ENCODE data around the gene CLDN20. TPM values are rescaled to one million over a fixed set of nuclear protein-coding genes. Genes with fewer than 3 reads are reported as not detected.

Gene CLDN20
- total RNA-seq, 2 experiments from 2014 or later: not detected

GRCh38 chr6:155317186-155317585, 53.4 kb downstream of the CLDN20 start:
- ChIA-PET CTCF (interaction anchor here (0.8 to 4.1 kb wide), 7 partner anchors 12 to 393 kb away, joined by 3 to 38 read pairs (median 9); no protein-coding TSS in a partner anchor), POLR2A (interaction anchor here (0.5 kb wide), 1 partner anchor 1598 kb away, joined by 3 read pairs; no protein-coding TSS in a partner anchor)
- DNase-seq (no peak), ATAC-seq (no peak)
- peaks cover 21% of the 10 kb centered on the region for H3K4me1 Mint-ChIP-seq (ENCODE audit: low read depth)
- H3K27me3 Mint-ChIP-seq: peaks cover 2% of the 10 kb centered on the region
- no peaks in the 10 kb centered on the region for H3K9me3 Mint-ChIP-seq
- no peak overlapping the region for H3K27ac Mint-ChIP-seq
- H3K36me3 Mint-ChIP-seq (ENCODE audit: low read depth): peaks cover 8% of the 10 kb centered on the region
- TF ChIP-seq CTCF (IDR thresholded peaks at IDR 0.05): peak; percentile 57
- intact Hi-C loops (cut with micrococcal nuclease): no loop called here
- H3K4me3 Mint-ChIP-seq: no peak overlapping the region

GRCh38 chr6:155319902-155320301, 56.1 kb downstream of the CLDN20 start:
- Mint-ChIP-seq H3K27ac (no peak overlapping the region), H3K9me3 (no peaks in the 10 kb centered on the region), H3K4me1 (ENCODE audit: low read depth) (peaks cover 10% of the 10 kb centered on the region), H3K27me3 (peaks cover 2% of the 10 kb centered on the region), H3K36me3 (ENCODE audit: low read depth) (no peaks in the 10 kb centered on the region), H3K4me3 (no peak overlapping the region)
- intact Hi-C loops (cut with micrococcal nuclease): no loop called here
- ATAC-seq: no peak
- no peak for DNase-seq
- POLR2A ChIA-PET: no interaction called here
- CTCF ChIA-PET: interaction anchor here (1.4 kb wide), 1 partner anchor 209 kb away, joined by 3 read pairs; no protein-coding TSS in a partner anchor
- no peak for TF ChIP-seq CTCF (IDR thresholded peaks at IDR 0.05)

- intact Hi-C loops (cut with micrococcal nuclease): no loop called here
- no peak for TF ChIP-seq CTCF (IDR thresholded peaks at IDR 0.05)
- ChIA-PET CTCF (interaction anchor here (1.7 kb wide), 1 partner anchor 147 kb away, joined by 4 read pairs; no protein-coding TSS in a partner anchor), POLR2A (no interaction called here)
- ATAC-seq (no peak), DNase-seq (no peak)
- Mint-ChIP-seq H3K4me3 (no peak overlapping the region), H3K4me1 (ENCODE audit: low read depth) (peaks cover 16% of the 10 kb centered on the region), H3K9me3 (no peaks in the 10 kb centered on the region), H3K27me3 (peaks cover 2% of the 10 kb centered on the region), H3K36me3 (ENCODE audit: low read depth) (no peaks in the 10 kb centered on the region), H3K27ac (no peak overlapping the region)
Measured at GRCh38 chr6:155324172-155324571, 60.4 kb downstream of the CLDN20 start.

GRCh38 chr6:155324993-155325392, 61.2 kb downstream of the CLDN20 start:
- H3K4me3 Mint-ChIP-seq: no peak overlapping the region
- ChIA-PET POLR2A (no interaction called here), CTCF (no interaction called here)
- intact Hi-C loops (cut with micrococcal nuclease): no loop called here
- no peak overlapping the region for H3K27ac Mint-ChIP-seq
- TF ChIP-seq CTCF (IDR thresholded peaks at IDR 0.05): no peak
- H3K4me1 Mint-ChIP-seq (ENCODE audit: low read depth): peaks cover 19% of the 10 kb centered on the region
- no peaks in the 10 kb centered on the region for H3K36me3 Mint-ChIP-seq (ENCODE audit: low read depth)
- no peak for DNase-seq
- H3K27me3 Mint-ChIP-seq: peaks cover 2% of the 10 kb centered on the region
- H3K9me3 Mint-ChIP-seq: no peaks in the 10 kb centered on the region
- ATAC-seq: no peak

GRCh38 chr6:155325700-155326516, 62.1 kb downstream of the CLDN20 start:
- DNase-seq (no peak), ATAC-seq (no peak)
- TF ChIP-seq CTCF (IDR thresholded peaks at IDR 0.05): no peak
- Mint-ChIP-seq H3K4me3 (no peak overlapping the region), H3K27ac (no peak overlapping the region), H3K27me3 (peaks cover 2% of the 10 kb centered on the region), H3K9me3 (no peaks in the 10 kb centered on the region), H3K4me1 (ENCODE audit: low read depth) (peaks cover 28% of the 10 kb centered on the region), H3K36me3 (ENCODE audit: low read depth) (no peaks in the 10 kb centered on the region)
- ChIA-PET CTCF (interaction anchor here (0.5 to 3.3 kb wide), 3 partner anchors 173 to 359 kb away, joined by 3 to 17 read pairs (median 6); no protein-coding TSS in a partner anchor), POLR2A (no interaction called here)
- intact Hi-C loops (cut with micrococcal nuclease): no loop called here
